Cardiac muscle cell (in vitro differentiated cells and primary cell): ENCODE results near the gene EIF3I. TPM values are rescaled to one million over a fixed set of nuclear protein-coding genes. Genes with fewer than 3 reads are reported as not detected.

Experiments used
- DNase-seq, 2 donors: peaks; one replicate each; pipeline versions ENCODE4 v3.0.0 to v3.0.0-alpha.2; 2010 to 2017; ENCODE audit warnings: low read depth in 1 of 2, low spot score in 1 of 2
- H3K27ac ChIP-seq: fragments of 200-600 bp; sonication (generic); 2 replicates; pipeline ENCODE4 v1.5.1; 2016
- H3K27me3 ChIP-seq: fragments of 200-600 bp; sonication (generic); 2 replicates; pipeline ENCODE4 v1.6.0; 2016; ENCODE audit warnings: control low read depth
- H3K36me3 ChIP-seq: fragments of 200-600 bp; sonication (generic); 2 replicates; pipeline ENCODE4 v1.5.1; 2016; ENCODE audit warnings: control low read depth
- H3K4me1 ChIP-seq: fragments of 200-600 bp; sonication (generic); 2 replicates; pipeline ENCODE4 v1.8.1; 2017; ENCODE audit warnings: low read depth, mild to moderate bottlenecking, mixed run types
- H3K4me3 ChIP-seq: fragments of 200-600 bp; sonication (generic); 2 replicates; pipeline ENCODE4 v1.5.1; 2016; ENCODE audit warnings: mild to moderate bottlenecking
- H3K9me3 ChIP-seq: fragments of 200-600 bp; sonication (generic); 2 replicates; pipeline ENCODE4 v1.5.1; 2017; ENCODE audit warnings: low read depth, mild to moderate bottlenecking, control low read depth
- CTCF ChIP-seq: IDR thresholded peaks from 2 replicates; pipeline ENCODE4 v1.5.1; 2012; ENCODE audit warnings: low read depth, mild to moderate bottlenecking, low read length
- polyA plus RNA-seq: library from polyadenylated mRNA; unstranded; fragments of >200 nt; fragmentation: Nextera tagmentation; extraction: Ambion mirVana; gene quantifications from 2 replicates; pipeline ENCODE4 v1.2.1, GENCODE V29; 2016
- total RNA-seq: library from RNA; depleted of rRNA; stranded (reverse); fragments of >200 nt; gene quantifications from 2 replicates; pipeline ENCODE4 v1.2.3, GENCODE V29; 2016

EIF3I gene
- total and polyA plus RNA-seq, 2 experiments from 2014 or later: 165 to 239 TPM

GRCh38 chr1:32275424-32275823 is 53.2 kb downstream of the EIF3I start:
- no peaks in the 10 kb centered on the region for H3K9me3 ChIP-seq
- TF ChIP-seq CTCF: no peak
- H3K27me3 ChIP-seq: no peaks in the 10 kb centered on the region
- H3K36me3 ChIP-seq: no peaks in the 10 kb centered on the region
- H3K4me3 ChIP-seq: no peak overlapping the region
- H3K4me1 ChIP-seq: peaks cover 6% of the 10 kb centered on the region
- no peak overlapping the region for H3K27ac ChIP-seq
- peak in 1 of 2 donors; percentile 47 for DNase-seq

- Histone ChIP-seq H3K9me3 (no peaks in the 10 kb centered on the region), H3K4me3 (no peak overlapping the region), H3K4me1 (peaks cover 6% of the 10 kb centered on the region), H3K27ac (no peak overlapping the region), H3K27me3 (no peaks in the 10 kb centered on the region), H3K36me3 (no peaks in the 10 kb centered on the region)
- TF ChIP-seq CTCF: no peak
- DNase-seq: no peak
Observed at GRCh38 chr1:32276032-32276782, 54.0 kb downstream of the EIF3I start.

Other genes with a start within 250 kb of the EIF3I start
- 86.8 and 99.5 TPM in 2 replicates for gene KHDRBS1, start 208.5 kb upstream of the EIF3I start, total RNA-seq
- gene KHDRBS1, start 208.5 kb upstream of the EIF3I start, polyA plus RNA-seq: 116 and 152 TPM in 2 replicates
- gene TMEM39B, start 149.5 kb upstream of the EIF3I start, total RNA-seq: 5.1 TPM in 2 replicates
- 4.6 and 7.0 TPM in 2 replicates for gene TMEM39B, start 149.5 kb upstream of the EIF3I start, polyA plus RNA-seq
- gene KPNA6, start 114.4 kb upstream of the EIF3I start, total RNA-seq: 36.8 and 45.7 TPM in 2 replicates
- 33.8 and 53.2 TPM in 2 replicates for gene KPNA6, start 114.4 kb upstream of the EIF3I start, polyA plus RNA-seq
- 40.8 and 40.9 TPM in 2 replicates for gene TXLNA, start 42.7 kb upstream of the EIF3I start, total RNA-seq
- 31.3 and 33.3 TPM in 2 replicates for gene TXLNA, start 42.7 kb upstream of the EIF3I start, polyA plus RNA-seq
- 68.7 and 75.1 TPM in 2 replicates for gene CCDC28B, start 21.8 kb upstream of the EIF3I start, total RNA-seq
- 99.7 and 111 TPM in 2 replicates for gene CCDC28B, start 21.8 kb upstream of the EIF3I start, polyA plus RNA-seq
- 1.4 and 2.0 TPM in 2 replicates for gene IQCC, start 16.7 kb upstream of the EIF3I start, total RNA-seq
- 2.8 and 4.8 TPM in 2 replicates for gene IQCC, start 16.7 kb upstream of the EIF3I start, polyA plus RNA-seq
- not detected in 2 replicates for gene DCDC2B, start 13.3 kb upstream of the EIF3I start, total RNA-seq
- gene DCDC2B, start 13.3 kb upstream of the EIF3I start, polyA plus RNA-seq: 0.64 and 0.72 TPM in 2 replicates
- gene TMEM234, start 54 bp upstream of the EIF3I start, total RNA-seq: 24.1 and 26.2 TPM in 2 replicates
- gene TMEM234, start 54 bp upstream of the EIF3I start, polyA plus RNA-seq: 36.8 and 38.0 TPM in 2 replicates
- gene FAM167B, start 24.8 kb downstream of the EIF3I start, total RNA-seq: 1.4 and 2.1 TPM in 2 replicates
- 1.2 and 4.6 TPM in 2 replicates for gene FAM167B, start 24.8 kb downstream of the EIF3I start, polyA plus RNA-seq
- 0.18 TPM in 1 of 2 replicates, not detected in the other for gene LCK, start 28.9 kb downstream of the EIF3I start, total RNA-seq
- gene LCK, start 28.9 kb downstream of the EIF3I start, polyA plus RNA-seq: 0.16 TPM in 1 of 2 replicates, not detected in the other
- 67.6 and 76.9 TPM in 2 replicates for gene HDAC1, start 69.7 kb downstream of the EIF3I start, total RNA-seq
- gene HDAC1, start 69.7 kb downstream of the EIF3I start, polyA plus RNA-seq: 96.8 and 110 TPM in 2 replicates
- 263 and 317 TPM in 2 replicates for gene MARCKSL1, start 113.8 kb downstream of the EIF3I start, total RNA-seq
- 435 and 587 TPM in 2 replicates for gene MARCKSL1, start 113.8 kb downstream of the EIF3I start, polyA plus RNA-seq
- gene FAM229A, start 140.1 kb downstream of the EIF3I start, total RNA-seq: 8.6 and 12.0 TPM in 2 replicates
- gene FAM229A, start 140.1 kb downstream of the EIF3I start, polyA plus RNA-seq: 8.7 and 12.3 TPM in 2 replicates
- 2.3 and 8.0 TPM in 2 replicates for gene TSSK3, start 140.1 kb downstream of the EIF3I start, total RNA-seq
- gene TSSK3, start 140.1 kb downstream of the EIF3I start, polyA plus RNA-seq: 4.5 and 4.7 TPM in 2 replicates
- gene BSDC1, start 172.0 kb downstream of the EIF3I start, total RNA-seq: 78.7 and 79.5 TPM in 2 replicates
- 56.2 and 56.7 TPM in 2 replicates for gene BSDC1, start 172.0 kb downstream of the EIF3I start, polyA plus RNA-seq
- 1.8 and 2.1 TPM in 2 replicates for gene ZBTB8B, start 242.7 kb downstream of the EIF3I start, total RNA-seq
- 0.56 and 0.96 TPM in 2 replicates for gene ZBTB8B, start 242.7 kb downstream of the EIF3I start, polyA plus RNA-seq